Measurements from ENCODE around the gene ZNF107. TPM values are rescaled to one million over a fixed set of nuclear protein-coding genes. Genes with fewer than 3 reads are reported as not detected.

The ZNF107 gene
- total RNA-seq, 4 donors from 2014 or later: 3.6 to 61.9 (median 7.8) TPM

DNA sequence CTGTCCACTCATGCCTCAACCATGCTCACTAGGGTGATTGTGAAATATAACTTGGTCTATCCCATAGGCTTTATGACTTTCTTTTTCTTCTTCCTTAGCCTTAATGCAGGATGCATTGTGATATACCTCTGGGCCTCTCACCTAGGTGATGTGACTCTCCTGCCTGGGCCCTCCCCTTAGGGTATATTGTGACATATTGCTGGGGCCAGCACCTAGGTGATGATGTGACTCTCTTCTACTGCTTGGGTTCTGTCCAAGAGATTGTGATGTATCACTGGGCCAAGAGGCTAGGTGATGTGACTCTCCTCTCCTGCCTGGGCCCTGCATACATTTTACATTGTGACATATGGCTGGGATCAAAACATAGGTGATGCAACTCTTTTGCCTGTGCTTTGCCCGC is 14.7 kb upstream of the ZNF107 start:
- Histone ChIP-seq H3K9me3 (no peaks in the 10 kb centered on the region), H3K36me3 (no peaks in the 10 kb centered on the region), H3K27me3 (no peaks in the 10 kb centered on the region), H3K27ac (no peak overlapping the region), H3K4me3 (no peak overlapping the region), H3K4me1 (no peaks in the 10 kb centered on the region)
- no peak for DNase-seq
- TF ChIP-seq CTCF (IDR thresholded peaks at IDR 0.05) (no peak), POLR2A (IDR thresholded peaks at IDR 0.05) (no peak)

GRCh38 chr7:64651632-64652165 is 14.2 kb upstream of the ZNF107 start:
- TF ChIP-seq CTCF (IDR thresholded peaks at IDR 0.05) (no peak), POLR2A (IDR thresholded peaks at IDR 0.05) (no peak)
- Histone ChIP-seq H3K36me3 (no peaks in the 10 kb centered on the region), H3K27me3 (no peaks in the 10 kb centered on the region), H3K4me3 (no peak overlapping the region), H3K27ac (no peak overlapping the region), H3K4me1 (no peaks in the 10 kb centered on the region), H3K9me3 (no peaks in the 10 kb centered on the region)
- DNase-seq: no peak

- Histone ChIP-seq H3K36me3 (no peaks in the 10 kb centered on the region), H3K9me3 (no peaks in the 10 kb centered on the region)
- no peak for DNase-seq
Observed at GRCh38 chr7:64653721-64654401, 12.1 kb upstream of the ZNF107 start.

DNA sequence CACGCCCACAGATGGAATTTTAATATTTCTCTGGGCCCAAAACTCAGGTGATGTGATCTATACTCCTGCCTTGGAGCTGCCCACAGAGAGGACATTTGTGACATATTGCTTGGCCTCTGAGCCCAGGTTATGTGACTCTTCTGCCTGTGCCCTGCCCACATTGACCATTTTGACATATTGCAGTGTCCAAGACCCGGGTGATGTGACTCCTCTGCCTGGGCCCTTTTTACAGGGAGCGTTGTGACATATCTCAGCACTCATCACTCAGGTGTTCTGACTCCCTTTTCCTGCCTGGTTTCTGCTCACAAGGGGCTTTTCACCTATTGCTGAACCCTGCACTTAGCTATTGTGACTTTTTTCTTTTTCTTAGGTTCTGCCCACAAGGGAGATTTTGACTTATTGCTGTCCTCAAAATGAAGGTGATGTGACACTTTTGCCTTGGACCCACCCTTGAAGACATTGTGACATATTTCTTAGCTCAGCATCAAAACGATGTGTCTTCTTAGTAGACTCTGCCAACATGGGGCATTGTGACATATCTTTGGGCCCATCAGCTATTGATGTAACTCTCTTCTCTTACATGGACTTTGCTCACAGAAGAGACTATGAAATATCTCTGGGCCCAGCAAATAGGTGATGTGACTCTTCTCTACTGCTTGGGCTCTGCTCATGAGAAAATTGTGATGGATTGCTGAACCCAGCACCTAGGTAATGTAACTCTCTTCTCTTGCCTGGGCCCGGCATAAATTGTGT is 11.0 kb upstream of the ZNF107 start:
- no peak for DNase-seq
- Histone ChIP-seq H3K27ac (no peak overlapping the region), H3K27me3 (no peaks in the 10 kb centered on the region), H3K9me3 (no peaks in the 10 kb centered on the region), H3K4me3 (no peak overlapping the region), H3K36me3 (no peaks in the 10 kb centered on the region), H3K4me1 (no peaks in the 10 kb centered on the region)
- TF ChIP-seq POLR2A (IDR thresholded peaks at IDR 0.05): no peak
- TF ChIP-seq CTCF (IDR thresholded peaks at IDR 0.05): no peak

More at GRCh38 chr7:64653721-64654401, 12.1 kb upstream of the ZNF107 start:
- Histone ChIP-seq H3K27ac (no peak overlapping the region), H3K27me3 (no peaks in the 10 kb centered on the region), H3K4me3 (no peak overlapping the region), H3K4me1 (no peaks in the 10 kb centered on the region)
- no peak for TF ChIP-seq POLR2A (IDR thresholded peaks at IDR 0.05)
- TF ChIP-seq CTCF (IDR thresholded peaks at IDR 0.05): no peak

- no peaks in the 10 kb centered on the region for H3K27me3 ChIP-seq
- H3K36me3 ChIP-seq: no peaks in the 10 kb centered on the region
- no peak overlapping the region for H3K27ac ChIP-seq
- H3K4me3 ChIP-seq: no peak overlapping the region
- no peaks in the 10 kb centered on the region for H3K9me3 ChIP-seq
- no peaks in the 10 kb centered on the region for H3K4me1 ChIP-seq
- DNase-seq: no peak
- no peak for TF ChIP-seq CTCF (IDR thresholded peaks at IDR 0.05)
- TF ChIP-seq POLR2A (IDR thresholded peaks at IDR 0.05): no peak
Observed at GRCh38 chr7:64655811-64656210, 10.1 kb upstream of the ZNF107 start.
